ENCODE measurements around the gene EPS8.

The EPS8 gene

DNA sequence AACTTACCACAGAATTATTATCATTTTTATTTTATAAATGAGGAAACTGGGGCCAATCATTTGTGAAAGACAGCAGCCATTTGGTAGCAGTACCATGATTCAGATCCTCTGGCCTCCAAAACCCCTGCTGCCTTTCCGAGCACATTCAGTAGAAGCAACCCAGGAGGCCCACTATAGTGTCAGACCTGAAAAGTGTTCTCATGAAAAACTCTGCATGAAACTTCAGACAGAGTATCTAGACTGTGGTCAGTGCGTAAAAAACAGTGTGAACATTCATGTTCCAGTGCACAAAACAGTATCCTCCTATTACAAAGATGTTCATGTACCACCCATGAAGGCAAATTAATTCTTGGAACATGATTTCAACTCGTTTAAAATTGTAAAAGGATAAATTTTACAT lies 112.0 kb downstream of the EPS8 start:
- TF ChIP-seq, protein P1, sequence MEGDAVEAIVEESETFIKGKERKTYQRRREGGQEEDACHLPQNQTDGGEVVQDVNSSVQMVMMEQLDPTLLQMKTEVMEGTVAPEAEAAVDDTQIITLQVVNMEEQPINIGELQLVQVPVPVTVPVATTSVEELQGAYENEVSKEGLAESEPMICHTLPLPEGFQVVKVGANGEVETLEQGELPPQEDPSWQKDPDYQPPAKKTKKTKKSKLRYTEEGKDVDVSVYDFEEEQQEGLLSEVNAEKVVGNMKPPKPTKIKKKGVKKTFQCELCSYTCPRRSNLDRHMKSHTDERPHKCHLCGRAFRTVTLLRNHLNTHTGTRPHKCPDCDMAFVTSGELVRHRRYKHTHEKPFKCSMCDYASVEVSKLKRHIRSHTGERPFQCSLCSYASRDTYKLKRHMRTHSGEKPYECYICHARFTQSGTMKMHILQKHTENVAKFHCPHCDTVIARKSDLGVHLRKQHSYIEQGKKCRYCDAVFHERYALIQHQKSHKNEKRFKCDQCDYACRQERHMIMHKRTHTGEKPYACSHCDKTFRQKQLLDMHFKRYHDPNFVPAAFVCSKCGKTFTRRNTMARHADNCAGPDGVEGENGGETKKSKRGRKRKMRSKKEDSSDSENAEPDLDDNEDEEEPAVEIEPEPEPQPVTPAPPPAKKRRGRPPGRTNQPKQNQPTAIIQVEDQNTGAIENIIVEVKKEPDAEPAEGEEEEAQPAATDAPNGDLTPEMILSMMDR (IDR thresholded peaks at IDR 0.05; ENCODE audit: low read depth, low read length) = no peak
- no peak for DNase-seq (ENCODE audit: extremely low read depth, low read depth)

DNA sequence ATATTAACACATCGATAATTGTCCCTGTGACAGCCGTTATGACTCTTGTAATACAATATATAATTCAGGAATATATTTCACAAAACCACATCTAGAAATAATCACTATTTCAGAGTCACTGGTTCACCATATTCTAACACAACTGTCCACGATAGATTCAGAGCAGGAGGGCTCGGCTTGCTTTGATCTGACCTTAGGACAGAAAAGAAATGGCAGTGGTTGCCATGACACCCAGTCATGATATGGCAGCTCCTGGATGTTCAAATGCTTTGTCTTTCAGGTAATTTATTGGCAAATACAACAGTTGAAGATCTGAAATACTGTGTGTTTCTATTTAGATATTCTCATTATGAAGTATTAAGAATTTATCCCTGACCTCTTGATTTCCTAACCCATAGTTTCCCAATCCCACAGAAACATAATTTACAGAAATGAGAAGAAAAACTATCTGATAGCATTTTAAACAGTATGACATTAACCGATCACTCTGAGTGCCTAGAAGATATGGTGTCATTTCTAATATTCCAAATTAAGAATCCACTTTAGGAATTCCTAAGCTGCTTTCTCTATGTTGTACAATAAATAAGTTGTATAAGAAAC lies 116.4 kb downstream of the EPS8 start:
- TF ChIP-seq, protein P1 (IDR thresholded peaks at IDR 0.05; ENCODE audit: low read depth, low read length) = no peak

DNA sequence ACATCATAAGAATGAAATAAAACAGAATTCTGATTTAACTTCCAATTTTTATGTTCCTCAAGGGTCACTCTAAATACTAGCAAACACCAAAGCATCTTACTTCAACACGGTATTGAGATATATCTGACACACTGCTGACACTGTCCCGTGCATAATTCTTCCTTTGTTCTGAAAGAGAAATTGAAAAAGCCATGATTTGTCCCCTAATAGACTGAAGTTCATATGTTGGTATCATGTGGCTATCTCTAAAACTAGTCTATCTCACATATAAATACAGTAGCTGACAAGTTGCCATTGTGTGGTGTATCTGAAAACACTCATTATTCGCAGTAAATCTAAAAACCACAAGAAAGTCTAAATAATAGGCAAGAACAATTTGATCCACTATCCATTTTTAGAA lies 118.4 kb downstream of the EPS8 start:
- TF ChIP-seq, protein P1 (IDR thresholded peaks at IDR 0.05; ENCODE audit: low read depth, low read length) = no peak
- no peak for DNase-seq (ENCODE audit: extremely low read depth, low read depth)

More for the DNA sequence above, 116.4 kb downstream of the EPS8 start:
- DNase-seq (ENCODE audit: extremely low read depth, low read depth) = no peak

DNA sequence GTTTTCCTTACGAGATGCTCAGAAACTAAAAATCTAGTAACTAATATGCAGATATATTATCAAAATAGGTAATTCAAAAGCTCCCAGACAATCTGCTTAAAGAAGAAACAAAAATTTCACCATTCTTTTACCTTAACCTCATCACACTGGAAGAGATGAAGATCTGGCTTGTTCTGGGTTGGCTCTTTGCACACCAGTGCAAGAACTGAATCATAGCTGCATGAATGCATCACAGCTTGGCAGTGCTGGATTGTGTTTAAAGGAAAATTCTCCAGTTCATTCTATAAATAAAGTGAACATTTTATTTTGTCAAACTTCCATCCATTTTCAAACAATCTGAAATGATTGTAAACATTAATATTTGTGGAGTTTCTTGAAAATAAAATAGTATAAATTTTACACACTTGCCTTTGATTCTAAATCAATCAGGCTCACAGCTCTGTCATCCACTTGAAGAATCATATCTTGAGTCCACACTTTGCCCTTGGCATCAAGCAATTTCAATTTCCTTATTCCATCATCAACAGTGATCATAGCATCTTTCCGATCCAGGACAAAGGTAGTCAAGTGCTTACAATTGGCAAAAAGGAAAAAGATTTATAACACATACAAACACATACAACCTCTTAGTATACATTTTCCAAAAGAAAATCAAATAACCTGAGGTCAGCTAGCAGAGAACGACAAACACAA lies 119.8 kb downstream of the EPS8 start:
- TF ChIP-seq, protein P1 (IDR thresholded peaks at IDR 0.05; ENCODE audit: low read depth, low read length) = no peak
- no peak for DNase-seq (ENCODE audit: extremely low read depth, low read depth)

DNA sequence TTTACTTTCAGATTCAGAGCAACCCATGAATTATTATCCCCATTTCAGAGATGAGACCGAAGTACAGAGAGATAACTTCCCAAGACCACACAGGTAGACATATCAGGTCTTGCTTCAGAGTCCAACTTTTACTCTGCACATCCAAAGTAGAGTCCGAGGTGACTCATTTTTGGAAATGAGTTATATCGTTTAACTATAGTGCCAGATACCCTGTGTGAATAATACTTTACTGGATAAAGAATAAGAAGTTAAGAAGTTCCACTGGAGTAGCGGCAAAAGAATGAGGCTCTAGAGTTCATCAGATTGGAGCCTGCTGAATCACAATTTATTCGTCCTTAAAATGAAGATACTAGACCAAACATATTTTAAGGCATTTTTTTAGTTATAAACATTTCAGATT lies 124.7 kb downstream of the EPS8 start:
- no peak for DNase-seq (ENCODE audit: extremely low read depth, low read depth)

DNA sequence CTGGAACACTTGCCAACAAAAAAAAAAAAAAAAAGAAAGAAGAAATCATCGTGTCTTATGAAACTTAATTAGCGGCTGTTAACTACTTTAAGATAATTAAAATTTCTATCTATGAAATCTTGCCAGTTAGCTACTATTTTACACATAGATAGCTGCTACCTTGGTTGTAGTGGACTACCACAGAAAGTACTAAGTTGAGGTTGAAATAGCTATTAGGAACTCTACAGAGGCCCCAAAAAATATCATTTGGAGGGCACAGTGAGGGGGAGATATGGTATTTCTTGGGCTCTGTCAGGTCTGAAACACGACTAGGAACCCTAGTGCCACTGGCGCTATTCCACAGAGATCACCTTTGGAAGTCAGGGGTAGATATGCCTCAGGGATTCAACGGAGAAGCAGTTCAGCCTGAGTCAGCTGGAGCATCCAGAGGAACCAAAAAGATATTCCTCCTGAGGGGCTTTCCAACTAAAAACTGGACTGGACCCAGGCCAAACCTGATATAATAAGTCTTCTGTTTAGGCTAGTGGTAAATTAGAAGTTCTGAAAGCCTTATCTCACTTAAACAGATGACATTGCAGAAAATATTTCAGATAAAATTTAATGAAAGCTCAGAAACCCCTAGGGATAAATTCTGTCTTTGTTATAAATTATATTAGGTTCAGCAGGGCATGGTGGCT lies 126.1 kb downstream of the EPS8 start:
- no peak for DNase-seq (ENCODE audit: extremely low read depth, low read depth)
- TF ChIP-seq, protein P1 (IDR thresholded peaks at IDR 0.05; ENCODE audit: low read depth, low read length) = no peak

More for the DNA sequence above, 124.7 kb downstream of the EPS8 start:
- TF ChIP-seq, protein P1 (IDR thresholded peaks at IDR 0.05; ENCODE audit: low read depth, low read length) = no peak
